ENCODE data around the gene C2orf69.

The C2orf69 gene

DNA sequence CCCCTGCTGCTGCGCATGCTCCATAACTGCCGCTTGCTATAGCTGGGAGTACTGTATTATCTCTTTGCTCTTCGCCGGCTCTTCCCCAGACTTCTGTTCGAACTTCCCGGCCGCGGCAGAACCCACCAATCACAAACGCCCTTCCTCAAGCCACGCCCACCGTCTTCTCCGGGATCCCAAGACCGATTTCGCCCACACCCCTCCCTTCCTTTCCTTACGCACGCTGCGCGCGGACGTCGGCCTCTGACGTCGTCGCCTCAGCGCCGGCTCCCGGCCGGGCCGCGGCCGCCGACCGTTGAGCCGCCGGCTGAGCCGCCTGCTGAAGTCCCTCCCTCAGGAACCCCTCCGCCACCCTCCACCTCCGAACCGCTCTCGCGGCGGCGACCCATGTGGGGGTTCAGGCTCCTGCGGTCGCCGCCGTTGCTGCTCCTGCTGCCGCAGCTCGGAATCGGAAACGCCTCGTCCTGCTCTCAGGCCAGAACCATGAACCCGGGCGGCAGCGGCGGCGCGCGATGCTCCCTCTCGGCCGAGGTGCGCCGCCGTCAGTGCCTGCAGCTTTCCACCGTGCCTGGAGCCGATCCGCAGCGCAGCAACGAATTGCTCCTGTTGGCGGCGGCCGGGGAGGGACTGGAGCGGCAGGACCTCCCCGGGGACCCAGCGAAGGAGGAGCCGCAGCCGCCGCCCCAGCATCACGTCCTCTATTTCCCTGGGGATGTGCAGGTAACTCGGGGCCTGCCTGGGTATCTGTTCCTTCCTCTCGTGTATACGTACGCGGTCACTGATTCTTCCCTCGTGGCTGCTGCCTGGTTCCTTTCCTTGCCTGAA lies at the start of gene C2orf69:
TSS of gene C2orf69 (plus strand) at position 242 of the 825 bp plus-strand sequence. CDS start at position 388, 146 bp downstream.
- DNase-seq (ENCODE audit: low read depth), result peak; percentile 86
- peak within 1 kb of the TSS; percentile 96 for H3K4me3 ChIP-seq (ENCODE audit: low read depth, low read length)

GRCh38 chr2:199862788-199863187 lies 48.3 kb upstream of the C2orf69 start:
- DNase-seq (ENCODE audit: low read depth), result no peak
- H3K4me3 ChIP-seq (ENCODE audit: low read depth, low read length), result no peak overlapping the region

GRCh38 chr2:199865905-199866304 lies 45.2 kb upstream of the C2orf69 start:
- no peak for DNase-seq (ENCODE audit: low read depth)
- no peak overlapping the region for H3K4me3 ChIP-seq (ENCODE audit: low read depth, low read length)

DNA sequence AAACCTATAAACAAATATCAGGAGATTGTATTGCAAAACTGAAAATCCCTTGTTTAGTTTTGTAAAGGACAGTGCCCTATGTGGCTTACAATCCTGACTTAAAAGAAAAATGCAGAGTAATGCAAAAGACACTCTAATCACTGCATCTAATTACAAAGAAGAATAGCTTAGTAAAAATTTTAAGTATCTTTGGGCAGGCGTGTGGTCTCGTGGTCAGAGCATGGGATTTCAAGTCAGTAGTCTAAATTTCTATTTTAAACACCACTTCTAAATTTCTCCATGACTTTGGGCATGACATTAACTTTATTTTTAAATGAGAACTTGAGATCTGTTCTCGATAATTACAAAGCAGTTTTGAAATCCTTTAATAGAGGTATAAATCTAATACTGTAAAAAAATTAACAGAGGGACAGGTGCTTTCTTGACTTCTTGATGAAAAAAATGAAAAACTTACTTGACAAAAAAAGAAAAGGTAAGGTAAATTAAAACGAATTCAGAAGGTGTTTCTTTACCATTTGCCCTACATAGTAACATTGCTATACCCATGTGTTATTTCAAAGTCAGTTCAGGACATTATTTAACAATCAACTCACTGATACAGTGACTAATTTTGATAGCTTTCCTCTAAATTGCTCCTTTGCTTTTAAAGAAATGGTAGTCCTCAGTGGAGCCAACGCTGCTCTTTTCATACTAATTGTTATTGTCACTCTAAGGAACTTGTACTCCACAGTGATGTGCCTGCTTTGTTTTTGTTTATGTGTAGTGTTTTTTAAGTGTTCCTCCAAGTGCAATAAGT lies 42.5 kb upstream of the C2orf69 start:
- DNase-seq (ENCODE audit: low read depth), result no peak
- H3K4me3 ChIP-seq (ENCODE audit: low read depth, low read length), result no peak overlapping the region

DNA sequence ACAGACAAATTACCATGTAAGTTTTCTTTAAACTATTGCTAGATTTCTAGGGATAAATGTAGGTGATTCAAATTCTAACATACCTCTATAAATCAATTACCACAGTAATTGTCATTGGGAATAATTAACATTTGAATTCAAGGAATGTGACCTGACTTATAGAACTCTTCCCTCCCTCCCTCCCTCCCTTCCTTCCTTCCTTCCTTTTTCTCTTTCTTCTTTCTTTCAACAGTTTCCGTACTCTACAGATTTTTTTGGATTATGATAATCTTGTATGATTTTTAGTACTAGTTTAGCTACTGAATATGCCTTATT lies 41.9 kb upstream of the C2orf69 start:
- DNase-seq (ENCODE audit: low read depth), result no peak
- no peak overlapping the region for H3K4me3 ChIP-seq (ENCODE audit: low read depth, low read length)

- DNase-seq (ENCODE audit: low read depth), result no peak
- no peak overlapping the region for H3K4me3 ChIP-seq (ENCODE audit: low read depth, low read length)
Observed at GRCh38 chr2:199869653-199870052, 41.4 kb upstream of the C2orf69 start.

GRCh38 chr2:199870581-199870980 lies 40.5 kb upstream of the C2orf69 start:
- no peak overlapping the region for H3K4me3 ChIP-seq (ENCODE audit: low read depth, low read length)
- DNase-seq (ENCODE audit: low read depth), result no peak

GRCh38 chr2:199874209-199874608 lies 36.9 kb upstream of the C2orf69 start:
- DNase-seq (ENCODE audit: low read depth), result no peak
- no peak overlapping the region for H3K4me3 ChIP-seq (ENCODE audit: low read depth, low read length)

DNA sequence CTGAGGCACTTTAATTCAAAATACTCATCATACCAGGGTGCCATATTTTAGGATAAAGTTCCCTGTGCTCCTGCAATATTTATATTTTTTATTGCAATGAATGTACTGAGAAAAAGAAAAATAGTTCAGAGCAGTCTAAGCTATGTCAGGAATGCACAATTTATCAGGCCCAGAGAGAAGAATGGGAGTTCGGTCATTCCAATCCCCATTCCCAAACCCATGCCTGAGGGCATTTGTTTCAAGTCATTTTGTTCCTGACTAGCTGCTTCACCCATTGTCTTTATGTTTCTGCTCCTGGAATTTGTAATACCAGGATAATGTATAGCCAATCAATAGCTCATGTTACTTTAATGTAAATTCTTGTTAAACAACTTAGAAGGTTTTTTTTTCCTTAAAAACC lies 35.7 kb upstream of the C2orf69 start:
- DNase-seq (ENCODE audit: low read depth), result no peak

DNA sequence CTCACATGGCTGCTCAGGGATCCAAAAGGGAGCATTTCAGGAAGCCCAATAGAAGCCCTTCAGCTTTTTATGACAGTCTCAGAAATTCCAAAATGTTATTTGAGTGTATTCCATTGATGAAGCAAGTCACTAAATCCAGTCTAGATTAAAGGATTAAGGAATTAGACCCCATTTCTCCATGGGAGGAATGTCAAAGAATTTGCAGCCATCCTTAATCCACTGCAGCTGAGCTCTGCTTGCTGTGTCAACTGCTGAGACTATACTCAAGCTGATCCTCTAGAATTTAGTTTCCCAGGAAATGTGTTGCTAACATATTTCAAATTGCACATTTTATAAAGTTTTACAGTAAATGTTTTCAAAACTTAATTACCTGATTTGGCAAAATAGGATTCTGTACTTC lies 28.4 kb upstream of the C2orf69 start:
- no peak for DNase-seq (ENCODE audit: low read depth)

More for the DNA sequence above, 35.7 kb upstream of the C2orf69 start:
- no peak overlapping the region for H3K4me3 ChIP-seq (ENCODE audit: low read depth, low read length)

DNA sequence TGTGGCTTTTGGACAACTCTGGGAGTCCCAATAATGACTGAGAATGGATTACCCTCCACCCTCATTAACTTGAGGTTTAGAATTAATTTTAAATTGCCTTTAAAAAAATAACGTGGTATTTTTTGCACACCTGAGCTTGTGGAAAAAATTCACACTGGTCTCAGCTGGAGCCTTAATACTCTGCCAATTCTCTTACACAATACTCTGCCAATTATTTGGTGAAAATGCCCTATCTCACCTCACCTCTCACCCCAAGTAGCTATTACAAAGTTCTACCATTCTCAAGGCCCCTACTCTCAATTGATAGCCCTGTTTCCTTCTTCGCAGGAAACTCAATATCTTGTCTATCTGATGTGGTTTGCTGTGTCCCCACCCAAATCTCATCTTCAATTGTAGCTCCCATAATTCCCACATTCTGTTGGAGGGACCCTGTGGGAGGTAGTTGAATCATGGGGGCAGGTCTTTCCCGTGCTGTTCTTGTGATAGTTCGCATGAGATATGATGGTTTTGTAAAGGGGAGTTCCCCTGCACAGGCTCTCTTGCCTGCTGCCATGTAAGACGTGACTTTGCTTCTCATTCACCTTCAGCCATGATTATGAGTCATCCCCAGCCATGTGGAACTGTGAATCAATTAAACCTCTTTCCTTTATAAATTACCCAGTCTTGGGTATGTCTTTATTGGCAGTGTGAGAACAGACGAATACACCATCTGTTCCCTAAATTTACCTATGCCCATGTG lies 27.4 kb upstream of the C2orf69 start:
- H3K4me3 ChIP-seq (ENCODE audit: low read depth, low read length), result no peak overlapping the region
- no peak for DNase-seq (ENCODE audit: low read depth)

More for the DNA sequence above, 28.4 kb upstream of the C2orf69 start:
- no peak overlapping the region for H3K4me3 ChIP-seq (ENCODE audit: low read depth, low read length)

GRCh38 chr2:199895406-199895805 lies 15.7 kb upstream of the C2orf69 start:
- no peak for DNase-seq (ENCODE audit: low read depth)
- no peak overlapping the region for H3K4me3 ChIP-seq (ENCODE audit: low read depth, low read length)

DNA sequence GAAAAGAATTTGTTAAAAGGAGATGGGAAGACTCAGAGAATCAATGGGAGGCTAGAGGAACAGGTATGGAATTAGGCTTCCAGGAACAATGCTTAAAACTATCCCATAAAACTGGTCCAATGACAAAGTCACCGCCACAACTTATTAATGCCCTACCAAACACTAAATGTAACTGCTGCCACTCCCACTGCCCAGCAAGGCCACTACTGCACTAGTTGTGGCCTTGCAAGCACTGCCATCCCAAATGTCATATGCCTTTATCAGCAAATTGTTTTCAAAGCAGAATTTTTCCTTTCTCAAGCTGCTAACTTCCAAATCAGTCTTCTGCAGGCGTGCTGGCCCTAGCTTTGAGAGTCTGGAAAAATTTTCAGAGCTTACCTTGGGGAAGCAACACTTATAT lies 14.5 kb upstream of the C2orf69 start:
- H3K4me3 ChIP-seq (ENCODE audit: low read depth, low read length), result no peak overlapping the region
- no peak for DNase-seq (ENCODE audit: low read depth)

GRCh38 chr2:199901942-199902341 lies 9.2 kb upstream of the C2orf69 start:
- no peak for DNase-seq (ENCODE audit: low read depth)
- no peak overlapping the region for H3K4me3 ChIP-seq (ENCODE audit: low read depth, low read length)

GRCh38 chr2:199902486-199903110 lies 8.5 kb upstream of the C2orf69 start:
- no peak for DNase-seq (ENCODE audit: low read depth)
- no peak overlapping the region for H3K4me3 ChIP-seq (ENCODE audit: low read depth, low read length)

DNA sequence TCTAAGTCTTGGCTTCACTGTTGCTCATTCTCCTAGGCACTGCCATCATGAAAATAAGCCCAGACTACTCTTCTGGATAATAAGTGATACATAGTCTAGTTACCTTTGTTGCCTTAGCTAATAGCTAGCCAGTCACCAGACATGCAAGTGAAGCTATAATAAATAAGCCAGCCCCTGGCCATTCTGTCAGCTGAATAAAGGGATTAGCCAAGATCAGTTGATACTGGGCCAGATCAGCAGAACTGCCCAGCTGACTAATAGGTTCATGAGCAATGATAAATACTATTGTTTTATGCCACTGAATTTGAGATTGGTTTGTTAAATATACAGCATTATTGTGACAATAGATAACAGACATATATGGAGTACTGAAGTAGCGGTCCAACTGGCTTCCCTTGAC lies 8.0 kb upstream of the C2orf69 start:
- H3K4me3 ChIP-seq (ENCODE audit: low read depth, low read length), result no peak overlapping the region
- no peak for DNase-seq (ENCODE audit: low read depth)

DNA sequence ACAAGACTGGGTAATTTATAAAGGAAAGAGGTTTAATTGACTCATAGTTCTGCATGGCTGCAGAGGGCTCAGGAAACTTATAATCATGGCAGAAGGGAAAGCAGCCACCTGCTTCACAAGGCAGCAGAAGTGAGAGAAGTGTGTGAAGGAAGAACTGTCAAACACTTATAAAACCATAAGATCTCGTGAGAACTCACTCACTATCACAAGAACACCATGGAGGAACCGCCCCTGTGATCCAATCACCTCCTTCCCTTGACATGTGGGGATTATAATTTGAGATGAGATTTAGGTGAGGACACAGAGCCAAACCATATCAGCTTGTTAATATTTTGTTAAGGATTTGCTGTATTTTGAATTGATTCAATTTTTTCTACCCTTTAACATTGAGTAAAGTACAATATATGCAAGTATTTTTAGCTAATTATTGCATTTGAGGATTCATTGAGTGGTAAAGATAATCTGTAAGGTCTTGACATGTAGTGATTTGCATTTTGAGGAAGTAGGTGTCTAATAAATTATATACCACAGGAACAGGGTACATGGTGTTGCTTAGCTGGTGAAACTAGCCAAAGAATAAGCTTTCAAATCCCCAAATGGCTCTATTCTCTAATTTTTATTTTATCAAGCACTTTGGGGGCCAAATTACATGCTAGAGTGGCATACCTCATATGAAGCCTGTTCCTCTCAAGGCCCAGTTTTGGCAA lies 3.9 kb upstream of the C2orf69 start:
- H3K4me3 ChIP-seq (ENCODE audit: low read depth, low read length), result no peak overlapping the region
- DNase-seq (ENCODE audit: low read depth), result no peak

- DNase-seq (ENCODE audit: low read depth), result no peak
- H3K4me3 ChIP-seq (ENCODE audit: low read depth, low read length), result peak overlapping the region; percentile 96
Observed at GRCh38 chr2:199910338-199911051, 598 bp upstream of the C2orf69 start.

- DNase-seq (ENCODE audit: low read depth), result no peak
- peak overlapping the region; percentile 96 for H3K4me3 ChIP-seq (ENCODE audit: low read depth, low read length)
Observed at GRCh38 chr2:199911877-199912161, 726 bp downstream of the C2orf69 start.
